Endothelial cell of umbilical vein (primary cell): ENCODE data around the gene NR6A1. TPM values are rescaled to one million over a fixed set of nuclear protein-coding genes. Genes with fewer than 3 reads are reported as not detected.

Experiments used
- BruUV-seq: library from RNA; stranded (reverse); fragments of 400-500 nt; replicated peaks from 2 replicates; lab custom pipeline; 2021; lab: Mats Ljungman, UMichigan
- CTCF ChIA-PET: fragments of 300-600, 350-600 bp; sonication (Branson Sonifier 250); formaldehyde crosslinking; loops from one replicate; lab custom pipeline; 2021; ENCODE audit warnings: antibody characterized with exemption, inconsistent platforms; lab: Charles Lee
- POLR2A ChIA-PET: fragments of 300-600, 350-600 bp; sonication (Branson Sonifier 250); formaldehyde crosslinking; loops from one replicate; lab custom pipeline; 2021; ENCODE audit warnings: antibody characterized with exemption, inconsistent platforms; lab: Charles Lee
- DNase-seq: peaks from one replicate; pipeline ENCODE4 v3.0.0-alpha.2; 2011; ENCODE audit warnings: low read depth, low spot score
- FAIRE-seq: peaks from 2 replicates; lab custom pipeline; 2011; peaks lifted over from hg19 to GRCh38; lab: Jason Lieb, UNC
- H2AFZ ChIP-seq: 2 replicates; pipeline ENCODE4 v1.6.0; 2012; ENCODE audit warnings: low read depth, low read length, control low read depth, inconsistent platforms
- H3K27ac ChIP-seq: 2 replicates; pipeline ENCODE4 v1.5.1; 2011; ENCODE audit warnings: low read depth, mild to moderate bottlenecking, control low read depth, low read length, moderate library complexity; ENCODE audit not compliant: insufficient read depth
- H3K27me3 ChIP-seq, 2 experiments: 2 replicates each; pipeline versions ENCODE4 v1.6.0 to v1.6.1; 2011; ENCODE audit warnings: low read length in 2 of 2, mixed read lengths in 1 of 2; ENCODE audit not compliant: control insufficient read depth in 2 of 2, insufficient read depth in 2 of 2
- H3K36me3 ChIP-seq, 2 experiments: 2 replicates in 1 of 2; 3 replicates in 1 of 2; pipeline ENCODE4 v1.5.1; 2011; ENCODE audit warnings: low read length in 2 of 2, mild to moderate bottlenecking in 1 of 2, moderate library complexity in 1 of 2; ENCODE audit not compliant: control insufficient read depth in 2 of 2, insufficient read depth in 2 of 2; ENCODE audit errors: extremely low read depth in 1 of 2
- H3K4me1 ChIP-seq: 3 replicates; pipeline ENCODE4 v1.5.1; 2011; ENCODE audit warnings: mild to moderate bottlenecking, low read length; ENCODE audit not compliant: control insufficient read depth, insufficient read depth; ENCODE audit errors: extremely low read depth
- H3K4me2 ChIP-seq: 2 replicates; pipeline ENCODE4 v1.6.1; 2011; ENCODE audit warnings: low read length, control low read depth, mixed read lengths; ENCODE audit not compliant: insufficient read depth
- H3K4me3 ChIP-seq, 3 experiments: fragments of 200-600 bp in 1 of 3; sonication (generic), shearing (Covaris generic) in 1 of 3; replicated peaks in 1 of 3; 2 replicates each; pipeline ENCODE4 v1.5.1; 2011 to 2016; ENCODE audit warnings: control low read depth in 3 of 3, low read length in 3 of 3, mild to moderate bottlenecking in 2 of 3, inconsistent platforms in 1 of 3, low read depth in 1 of 3, moderate library complexity in 1 of 3; ENCODE audit not compliant: insufficient read depth in 1 of 3
- H3K79me2 ChIP-seq: 2 replicates; pipeline ENCODE4 v1.6.0; 2012; ENCODE audit warnings: low read length, inconsistent platforms; ENCODE audit not compliant: control insufficient read depth, insufficient read depth
- H3K9ac ChIP-seq: replicated peaks from 2 replicates; pipeline ENCODE3; 2011; ENCODE audit warnings: low read length, control low read depth; ENCODE audit not compliant: insufficient read depth; ENCODE audit errors: extremely low read depth
- H3K9me1 ChIP-seq: replicated peaks from 3 replicates; pipeline ENCODE4 v1.6.0; 2011; ENCODE audit warnings: mild to moderate bottlenecking, low read length; ENCODE audit not compliant: control insufficient read depth, insufficient read depth; ENCODE audit errors: extremely low read depth
- H3K9me3 ChIP-seq: replicated peaks from 2 replicates; pipeline ENCODE4 v1.5.1; 2012; ENCODE audit warnings: low read length, inconsistent platforms; ENCODE audit not compliant: control insufficient read depth, insufficient read depth
- H4K20me1 ChIP-seq: replicated peaks from 2 replicates; pipeline ENCODE3; 2011; ENCODE audit warnings: mild to moderate bottlenecking, low read length; ENCODE audit not compliant: control insufficient read depth, insufficient read depth; ENCODE audit errors: extremely low read depth
- EZH2 ChIP-seq: IDR thresholded peaks from 2 replicates; pipeline ENCODE4 v1.6.1; 2012; ENCODE audit warnings: borderline replicate concordance, low read depth, mild to moderate bottlenecking, moderate library complexity, low read length, inconsistent platforms; ENCODE audit not compliant: severe bottlenecking
- FOS ChIP-seq: IDR thresholded peaks from 2 replicates; pipeline ENCODE4 v1.6.1; 2011; ENCODE audit warnings: mild to moderate bottlenecking, low read length, moderate library complexity, borderline replicate concordance; ENCODE audit not compliant: insufficient read depth
- GATA2 ChIP-seq: IDR thresholded peaks from 2 replicates; pipeline ENCODE4 v1.7.0; 2011; ENCODE audit warnings: low read depth, mild to moderate bottlenecking, moderate library complexity, mixed read lengths, low read length; ENCODE audit not compliant: insufficient read length, insufficient read depth
- JUN ChIP-seq: IDR thresholded peaks from 2 replicates; pipeline ENCODE4 v1.6.1; 2011; ENCODE audit warnings: borderline replicate concordance, low read depth; ENCODE audit not compliant: insufficient read length, insufficient read depth
- MYC ChIP-seq: IDR thresholded peaks from one replicate; pipeline ENCODE4 v1.6.1; 2011; ENCODE audit warnings: mild to moderate bottlenecking, low read depth, low read length
- POLR2A ChIP-seq: IDR thresholded peaks from 2 replicates; pipeline ENCODE4 v1.6.1; 2012; ENCODE audit warnings: low read depth, mild to moderate bottlenecking, control low read depth, low read length
- POLR2AphosphoS5 ChIP-seq: IDR thresholded peaks from 2 replicates; pipeline ENCODE4 v1.6.1; 2012; ENCODE audit warnings: low read depth, mild to moderate bottlenecking, control low read depth, low read length, moderate library complexity; ENCODE audit not compliant: insufficient read depth
- dilution Hi-C: fragments of 300-500 bp; cut with MboI; formaldehyde crosslinking; loops from one replicate; pipeline ENCODE4 v1.15.0; 2019; ENCODE audit warnings: low sequenced_read_pairs; ENCODE audit not compliant: extremely low pct_ligation_motif_present
- intact Hi-C: fragments of 100-400 bp; cut with micrococcal nuclease; formaldehyde crosslinking; loops from one replicate; pipeline ENCODE4 v1.10.0; 2022
- polyA plus RNA-seq, 4 experiments: library from polyadenylated mRNA; depleted of rRNA in 3 of 4; stranded (reverse) in 3 of 4; unstranded in 1 of 4; fragments of >200 nt; gene quantifications; 2 replicates each; pipeline versions ENCODE4 v1.2.1 to v1.2.3, GENCODE V29; 2011 to 2012; ENCODE audit warnings: missing spikeins in 1 of 4
- total RNA-seq: library from RNA; stranded (reverse); gene quantifications from 2 replicates; pipeline ENCODE4 v1.2.3, GENCODE V29; 2021
- TF ChIP-seq, protein P1 (sequence below), 2 donors: IDR thresholded peaks; 1 replicate in 1 of 2; 2 replicates in 1 of 2; pipeline ENCODE4 v1.5.1; 2011; ENCODE audit warnings: low read length in 2 of 2, mild to moderate bottlenecking in 2 of 2, moderate library complexity in 2 of 2, control low read depth in 1 of 2, inconsistent platforms in 1 of 2, low read depth in 1 of 2; ENCODE audit not compliant: insufficient read depth in 1 of 2; ENCODE audit errors: extremely low read depth in 1 of 2
- TF ChIP-seq, protein P2 (sequence below): IDR thresholded peaks from 2 replicates; pipeline ENCODE4 v1.6.1; 2011; ENCODE audit not compliant: insufficient read depth, insufficient read length

Gene NR6A1
- total and polyA plus RNA-seq, 2 donors (not counting 3 experiments of a cell fraction or from before 2014, with no cell fraction given) = 0.17 to 1.2 TPM

DNA sequence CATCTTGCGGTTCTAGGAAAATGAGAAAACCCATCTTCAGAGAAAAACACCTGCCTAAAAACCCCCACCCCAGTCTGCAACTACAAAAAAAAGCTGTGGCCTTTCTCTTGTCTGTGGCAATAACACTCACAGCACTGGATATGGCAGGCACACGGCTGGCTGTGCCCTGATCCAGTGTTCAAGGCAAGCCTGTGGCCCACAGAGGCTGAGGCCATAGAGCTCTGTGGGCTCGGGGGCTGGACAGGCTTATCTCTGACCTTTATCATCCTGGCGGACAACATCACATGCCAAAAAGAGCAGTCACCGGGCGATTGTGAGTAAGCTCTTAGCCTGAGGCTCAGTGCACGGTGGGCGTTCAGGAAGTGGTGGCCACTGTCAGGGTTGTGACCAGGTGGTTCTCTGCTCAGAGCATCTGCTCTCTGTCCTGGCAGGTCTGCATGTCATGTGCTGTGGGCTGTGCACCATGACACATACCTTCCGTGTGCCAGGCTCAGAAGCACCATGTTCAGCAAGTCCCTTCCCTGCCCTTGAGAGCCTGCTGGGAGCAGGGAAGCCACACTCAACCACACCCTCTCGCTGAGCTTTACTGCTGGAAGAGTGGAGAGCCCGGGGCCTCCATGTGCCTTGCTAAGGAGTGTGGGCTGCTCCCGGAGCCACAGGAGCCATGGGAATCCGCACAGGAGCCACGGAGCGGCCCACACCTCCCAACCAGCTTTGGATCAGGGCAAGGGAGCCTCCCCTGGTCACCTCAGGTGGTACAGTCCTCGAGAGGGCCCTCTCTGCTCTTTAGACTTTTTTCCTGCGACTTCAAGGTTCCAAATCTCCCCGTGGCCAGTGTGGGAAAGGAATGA is 47.5 kb upstream of the NR6A1 start:
- ChIA-PET POLR2A (no interaction called here), CTCF (interaction anchor here (0.6 to 1.4 kb wide), 10 partner anchors 14 to 60 kb away, joined by 3 to 4 read pairs (median 3); partner anchors contain the start of gene WDR38)
- no peak overlapping the region for H3K9ac ChIP-seq
- H3K79me2 ChIP-seq = no peaks in the 10 kb centered on the region
- H3K4me2 ChIP-seq = no peak overlapping the region
- H3K4me1 ChIP-seq = no peaks in the 10 kb centered on the region
- DNase-seq (no peak), FAIRE-seq (no peak)
- TF ChIP-seq, protein P1, sequence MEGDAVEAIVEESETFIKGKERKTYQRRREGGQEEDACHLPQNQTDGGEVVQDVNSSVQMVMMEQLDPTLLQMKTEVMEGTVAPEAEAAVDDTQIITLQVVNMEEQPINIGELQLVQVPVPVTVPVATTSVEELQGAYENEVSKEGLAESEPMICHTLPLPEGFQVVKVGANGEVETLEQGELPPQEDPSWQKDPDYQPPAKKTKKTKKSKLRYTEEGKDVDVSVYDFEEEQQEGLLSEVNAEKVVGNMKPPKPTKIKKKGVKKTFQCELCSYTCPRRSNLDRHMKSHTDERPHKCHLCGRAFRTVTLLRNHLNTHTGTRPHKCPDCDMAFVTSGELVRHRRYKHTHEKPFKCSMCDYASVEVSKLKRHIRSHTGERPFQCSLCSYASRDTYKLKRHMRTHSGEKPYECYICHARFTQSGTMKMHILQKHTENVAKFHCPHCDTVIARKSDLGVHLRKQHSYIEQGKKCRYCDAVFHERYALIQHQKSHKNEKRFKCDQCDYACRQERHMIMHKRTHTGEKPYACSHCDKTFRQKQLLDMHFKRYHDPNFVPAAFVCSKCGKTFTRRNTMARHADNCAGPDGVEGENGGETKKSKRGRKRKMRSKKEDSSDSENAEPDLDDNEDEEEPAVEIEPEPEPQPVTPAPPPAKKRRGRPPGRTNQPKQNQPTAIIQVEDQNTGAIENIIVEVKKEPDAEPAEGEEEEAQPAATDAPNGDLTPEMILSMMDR (IDR thresholded peaks at IDR 0.05; ENCODE audit: extremely low read depth in 1 of 2, insufficient read depth in 1 of 2, low read depth in 1 of 2, low read length in 2 of 2) = no peak
- TF ChIP-seq GATA2 = no peak
- no peak for TF ChIP-seq JUN
- TF ChIP-seq, protein P2, sequence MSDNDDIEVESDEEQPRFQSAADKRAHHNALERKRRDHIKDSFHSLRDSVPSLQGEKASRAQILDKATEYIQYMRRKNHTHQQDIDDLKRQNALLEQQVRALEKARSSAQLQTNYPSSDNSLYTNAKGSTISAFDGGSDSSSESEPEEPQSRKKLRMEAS = no peak
- no peak for TF ChIP-seq POLR2AphosphoS5
- no peak for TF ChIP-seq MYC
- TF ChIP-seq POLR2A = no peak
- no peak for TF ChIP-seq FOS
- TF ChIP-seq EZH2 = no peak
- dilution Hi-C loops (no loop called here), intact Hi-C loops (no loop called here)
- H3K27me3 ChIP-seq = no peaks in the 10 kb centered on the region
- no peak overlapping the region for H2AFZ ChIP-seq
- no peak overlapping the region for H3K4me3 ChIP-seq
- H3K9me3 ChIP-seq = no peaks in the 10 kb centered on the region
- no peak overlapping the region for H3K27ac ChIP-seq
- no TSS peak for BruUV-seq
- no peaks in the 10 kb centered on the region for H3K36me3 ChIP-seq
- no peaks in the 10 kb centered on the region for H3K9me1 ChIP-seq
- no peaks in the 10 kb centered on the region for H4K20me1 ChIP-seq
